HepG2 (cell line): ENCODE measurements around the gene IMPDH2. TPM values are rescaled to one million over a fixed set of nuclear protein-coding genes. Genes with fewer than 3 reads are reported as not detected.
A peak's percentile ranks its signal among the peaks of the same experiment; 100 is the strongest.

Experiments used
- GMEB2 ChIP-seq: IDR thresholded peaks from 2 replicates; pipeline ENCODE4 v1.6.1; 2016; ENCODE audit warnings: missing biosample characterization, missing genetic modification reagents, low read depth
- HDAC1 ChIP-seq: sonication (generic); formaldehyde crosslinking; IDR thresholded peaks from 2 replicates; pipeline ENCODE4 v1.5.1; 2020; ENCODE audit warnings: mild to moderate bottlenecking, missing genetic modification reagents
- HNRNPK ChIP-seq: fragments of 200-400 bp; formaldehyde crosslinking; IDR thresholded peaks from 2 replicates; pipeline ENCODE4 v1.6.1; 2018; ENCODE audit warnings: low read length, low read depth, moderate library complexity, mild to moderate bottlenecking; ENCODE audit not compliant: poor library complexity, severe bottlenecking
- MNT ChIP-seq: fragments of 450-650 bp; IDR thresholded peaks from 2 replicates; pipeline ENCODE4 v1.6.1; 2016
- NONO ChIP-seq, 2 experiments: fragments of 450-650 bp in 1 of 2; sonication (generic) in 1 of 2; formaldehyde crosslinking in 1 of 2; IDR thresholded peaks in 1 of 2; conservative IDR thresholded peaks in 1 of 2; 2 replicates each; pipeline versions ENCODE4 v1.6.1 to v1.8.0; 2017 to 2022; ENCODE audit warnings: mild to moderate bottlenecking in 1 of 2, missing genetic modification reagents in 1 of 2, moderate library complexity in 1 of 2
- PITX1 ChIP-seq: sonication (generic); formaldehyde crosslinking; IDR thresholded peaks from 2 replicates; pipeline ENCODE4 v1.5.1; 2020; ENCODE audit warnings: mild to moderate bottlenecking, missing genetic modification reagents
- ZBTB40 ChIP-seq, 2 experiments: fragments of 450-650 bp in 1 of 2; sonication (generic) in 1 of 2; formaldehyde crosslinking in 1 of 2; IDR thresholded peaks; 2 replicates each; pipeline versions ENCODE4 v1.6.1 to v1.8.0; 2016 to 2022; ENCODE audit warnings: antibody characterized with exemption in 1 of 2, mild to moderate bottlenecking in 1 of 2, missing genetic modification reagents in 1 of 2
- ZFP36L2 ChIP-seq: sonication (generic); formaldehyde crosslinking; IDR thresholded peaks from 2 replicates; pipeline ENCODE4 v1.4.0; 2020; ENCODE audit warnings: missing genetic modification reagents
- ZFP82 ChIP-seq: sonication (generic); formaldehyde crosslinking; IDR thresholded peaks from 2 replicates; pipeline ENCODE4 v1.5.1; 2020; ENCODE audit warnings: mild to moderate bottlenecking, missing genetic modification reagents, borderline replicate concordance
- ZFX ChIP-seq: sonication (generic); formaldehyde crosslinking; IDR thresholded peaks from 2 replicates; pipeline ENCODE4 v1.4.0; 2020; ENCODE audit warnings: mild to moderate bottlenecking, low read depth, missing genetic modification reagents, moderate library complexity
- ZNF17 ChIP-seq: sonication (generic); formaldehyde crosslinking; IDR thresholded peaks from 2 replicates; pipeline ENCODE4 v1.5.0; 2020; ENCODE audit warnings: mild to moderate bottlenecking, missing genetic modification reagents
- ZNF256 ChIP-seq: sonication (generic); formaldehyde crosslinking; conservative IDR thresholded peaks from 2 replicates; pipeline ENCODE4 v1.4.0; 2020; ENCODE audit warnings: missing genetic modification reagents
- ZNF362 ChIP-seq: sonication (generic); formaldehyde crosslinking; IDR thresholded peaks from 2 replicates; pipeline ENCODE4 v1.4.0; 2020; ENCODE audit warnings: missing genetic modification reagents, mild to moderate bottlenecking, borderline replicate concordance
- ZNF563 ChIP-seq: sonication (generic); formaldehyde crosslinking; IDR thresholded peaks from 2 replicates; pipeline ENCODE4 v1.8.0; 2022; ENCODE audit warnings: mild to moderate bottlenecking, moderate library complexity, missing genetic modification reagents
- polyA plus RNA-seq, 8 experiments: library from polyadenylated mRNA; depleted of rRNA in 3 of 8; stranded (reverse) in 7 of 8; unstranded in 1 of 8; fragments of >200 nt; fragmentation: Illumina TruSeq in 4 of 8; extraction: Trizol in 4 of 8; gene quantifications; 2 replicates each; pipeline versions ENCODE4 v1.2.1 to v1.2.3, GENCODE V29; 2011 to 2016; ENCODE audit warnings: low read depth in 4 of 8, missing spikeins in 1 of 8, mixed read lengths in 1 of 8; ENCODE audit not compliant: insufficient read depth in 1 of 8
- total RNA-seq, 5 experiments: library from RNA; depleted of rRNA; stranded (reverse); fragments of >200 nt; fragmentation: Illumina TruSeq; extraction: Trizol; gene quantifications; 2 replicates each; pipeline ENCODE4 v1.2.3, GENCODE V29; 2016; ENCODE audit warnings: low read depth in 1 of 5

The IMPDH2 gene
- total and polyA plus RNA-seq, 2 of the 13 experiments (the other 11 are each of a cell fraction or from before 2014, with no cell fraction given), result 248 to 260 TPM

GRCh38 chr3:49017971-49018706 is 11.1 kb downstream of the IMPDH2 start, which contains the start of gene DALRD3 (continued):
- TF ChIP-seq ZNF362 (CRISPR knock-in tag), result peak; percentile 98
- peak; percentile 58; the same call in 1 of the 2 replicates for TF ChIP-seq ZNF563 (CRISPR knock-in tag)
- no peak for TF ChIP-seq NONO (IDR thresholded peaks at IDR 0.05)
- peak; percentile 79; the same call in 1 of the 2 replicates for TF ChIP-seq NONO (CRISPR knock-in tag; conservative IDR thresholded peaks at IDR 0.05)
- peak; percentile 59; the same call in 1 of the 2 replicates for TF ChIP-seq ZFP82 (CRISPR knock-in tag)
- TF ChIP-seq ZFX (CRISPR knock-in tag), result peak; percentile 82
- no peak for TF ChIP-seq ZNF17 (CRISPR knock-in tag)
- 0 out of 2 replicates have a peak, but pooled peaks have one; percentile 38 for TF ChIP-seq ZNF256 (CRISPR knock-in tag)
- TF ChIP-seq PITX1 (CRISPR knock-in tag), result 0 out of 2 replicates have a peak, but pooled peaks have one; percentile 37
- TF ChIP-seq HDAC1 (CRISPR knock-in tag), result peak; percentile 85
- peak; percentile 12; the same call in 1 of the 2 replicates for TF ChIP-seq MNT
- TF ChIP-seq GMEB2 (CRISPR knock-in tag), result 0 out of 2 replicates have a peak, but pooled peaks have one; percentile 24
- TF ChIP-seq HNRNPK, result peak; percentile 26
- no peak for TF ChIP-seq ZBTB40 (IDR thresholded peaks at IDR 0.05)
- TF ChIP-seq ZBTB40 (CRISPR knock-in tag; IDR thresholded peaks at IDR 0.05), result peak; percentile 65; the same call in 1 of the 2 replicates
- TF ChIP-seq ZFP36L2 (CRISPR knock-in tag), result no peak
